Coronary artery (tissue), 2 donors: ENCODE data around the gene ZNF747.
A peak's percentile ranks its signal among the peaks of the same experiment; 100 is the strongest.
"Not testable (repeated sequence)": the region's sequence is repeated elsewhere in the genome, so short reads cannot be mapped to it uniquely, and the experiment has no call there.

Experiments
- DNase-seq: peaks from one replicate; pipeline ENCODE4 v3.0.0-alpha.2; 2017; ENCODE audit warnings: low spot score
- H3K27ac ChIP-seq, 2 donors: fragments of 200-600 bp; sonication (generic); one replicate each; pipeline ENCODE4 v1.5.1; 2016 to 2019
- H3K4me3 ChIP-seq: fragments of 200-600 bp; sonication (generic); 2 replicates; pipeline ENCODE4 v1.5.1; 2016; ENCODE audit warnings: mild to moderate bottlenecking, moderate library complexity
- TF ChIP-seq, protein P1 (sequence below): fragments of 200-600 bp; sonication (generic); IDR thresholded peaks from one replicate; pipeline ENCODE4 v1.5.1; 2019; ENCODE audit warnings: antibody characterized with exemption

ZNF747 gene

DNA sequence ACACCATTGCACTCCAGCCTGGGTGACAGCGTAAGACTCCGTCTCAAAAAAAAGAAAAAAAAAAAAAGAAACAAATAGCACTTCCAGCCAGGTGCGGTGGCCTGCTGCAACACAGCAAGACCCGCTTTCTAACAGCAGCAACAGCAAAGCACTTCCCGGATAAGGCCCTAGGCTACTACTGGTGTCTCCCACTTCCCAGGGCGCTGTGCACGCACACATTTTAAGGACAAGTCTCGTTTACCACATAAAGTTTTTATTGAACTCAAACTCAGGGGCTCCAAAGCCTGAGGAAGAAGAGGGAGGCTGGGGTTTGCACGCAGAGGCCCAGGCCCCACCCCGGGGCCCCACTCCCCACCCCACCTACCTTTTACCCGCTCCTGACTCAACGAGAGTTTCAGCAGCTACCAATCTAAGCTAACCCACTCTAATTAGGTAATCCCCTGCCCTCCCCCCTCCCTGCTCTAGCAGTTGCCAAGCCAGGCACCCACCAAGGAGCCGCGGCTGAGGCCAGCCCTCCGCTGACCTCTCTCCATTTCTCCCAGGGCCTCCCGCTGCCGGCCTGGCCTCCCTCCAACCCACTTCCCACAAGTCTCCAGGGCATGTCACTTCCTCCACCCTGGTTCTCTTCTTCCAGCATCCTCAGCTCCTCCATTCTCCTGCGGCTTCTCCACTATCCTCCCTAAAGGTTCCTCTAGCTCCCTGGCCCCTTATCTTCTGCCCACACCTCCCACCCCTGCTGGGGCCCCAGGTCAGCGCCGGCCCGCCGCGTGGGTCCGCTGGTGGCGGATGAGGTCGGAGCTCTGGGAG, 10.7 kb downstream of the ZNF747 start:
- TF ChIP-seq, protein P1, sequence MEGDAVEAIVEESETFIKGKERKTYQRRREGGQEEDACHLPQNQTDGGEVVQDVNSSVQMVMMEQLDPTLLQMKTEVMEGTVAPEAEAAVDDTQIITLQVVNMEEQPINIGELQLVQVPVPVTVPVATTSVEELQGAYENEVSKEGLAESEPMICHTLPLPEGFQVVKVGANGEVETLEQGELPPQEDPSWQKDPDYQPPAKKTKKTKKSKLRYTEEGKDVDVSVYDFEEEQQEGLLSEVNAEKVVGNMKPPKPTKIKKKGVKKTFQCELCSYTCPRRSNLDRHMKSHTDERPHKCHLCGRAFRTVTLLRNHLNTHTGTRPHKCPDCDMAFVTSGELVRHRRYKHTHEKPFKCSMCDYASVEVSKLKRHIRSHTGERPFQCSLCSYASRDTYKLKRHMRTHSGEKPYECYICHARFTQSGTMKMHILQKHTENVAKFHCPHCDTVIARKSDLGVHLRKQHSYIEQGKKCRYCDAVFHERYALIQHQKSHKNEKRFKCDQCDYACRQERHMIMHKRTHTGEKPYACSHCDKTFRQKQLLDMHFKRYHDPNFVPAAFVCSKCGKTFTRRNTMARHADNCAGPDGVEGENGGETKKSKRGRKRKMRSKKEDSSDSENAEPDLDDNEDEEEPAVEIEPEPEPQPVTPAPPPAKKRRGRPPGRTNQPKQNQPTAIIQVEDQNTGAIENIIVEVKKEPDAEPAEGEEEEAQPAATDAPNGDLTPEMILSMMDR, result no peak

DNA sequence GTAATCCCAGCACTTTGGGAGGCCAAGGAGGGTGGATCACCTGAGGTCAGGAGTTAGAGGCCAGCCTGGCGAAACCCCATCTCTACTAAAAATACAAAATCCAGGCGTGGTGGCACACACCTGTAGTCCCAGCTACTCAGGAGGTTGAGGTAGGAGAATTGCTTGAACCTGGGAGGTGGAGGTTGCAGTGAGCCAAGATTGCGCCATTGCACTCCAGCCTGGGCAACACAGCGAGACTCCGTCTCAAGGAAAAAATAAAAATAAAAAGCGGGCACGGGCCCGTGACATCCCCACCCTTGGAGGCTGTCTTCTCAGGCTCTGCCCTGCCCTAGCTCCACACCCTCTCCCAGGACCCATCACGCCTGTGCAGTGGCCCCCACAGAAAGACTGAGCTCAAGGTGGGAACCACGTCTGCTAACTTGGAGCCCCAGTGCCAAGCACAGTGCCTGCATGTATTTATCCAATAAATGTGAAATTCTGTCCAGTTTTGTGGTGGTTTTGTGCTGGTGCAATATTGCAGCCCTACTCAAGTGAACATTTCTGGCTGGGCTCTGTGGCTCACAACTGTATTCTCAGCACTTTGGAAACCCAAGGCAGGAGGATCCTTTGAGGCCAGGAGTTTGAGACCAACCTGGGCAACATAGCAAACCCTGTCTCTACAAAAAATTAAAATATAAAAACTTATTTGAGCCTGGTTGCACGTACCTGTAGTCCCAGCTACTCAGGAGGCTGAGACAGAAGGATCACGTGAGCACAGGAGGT, 11.8 kb downstream of the ZNF747 start:
- not testable (repeated sequence) for H3K27ac ChIP-seq, H3K4me3 ChIP-seq, DNase-seq

More for the DNA sequence above, 10.7 kb downstream of the ZNF747 start:
- Histone ChIP-seq H3K4me3 (no peak overlapping the region), H3K27ac (no peak overlapping the region)
- no peak for DNase-seq

DNA sequence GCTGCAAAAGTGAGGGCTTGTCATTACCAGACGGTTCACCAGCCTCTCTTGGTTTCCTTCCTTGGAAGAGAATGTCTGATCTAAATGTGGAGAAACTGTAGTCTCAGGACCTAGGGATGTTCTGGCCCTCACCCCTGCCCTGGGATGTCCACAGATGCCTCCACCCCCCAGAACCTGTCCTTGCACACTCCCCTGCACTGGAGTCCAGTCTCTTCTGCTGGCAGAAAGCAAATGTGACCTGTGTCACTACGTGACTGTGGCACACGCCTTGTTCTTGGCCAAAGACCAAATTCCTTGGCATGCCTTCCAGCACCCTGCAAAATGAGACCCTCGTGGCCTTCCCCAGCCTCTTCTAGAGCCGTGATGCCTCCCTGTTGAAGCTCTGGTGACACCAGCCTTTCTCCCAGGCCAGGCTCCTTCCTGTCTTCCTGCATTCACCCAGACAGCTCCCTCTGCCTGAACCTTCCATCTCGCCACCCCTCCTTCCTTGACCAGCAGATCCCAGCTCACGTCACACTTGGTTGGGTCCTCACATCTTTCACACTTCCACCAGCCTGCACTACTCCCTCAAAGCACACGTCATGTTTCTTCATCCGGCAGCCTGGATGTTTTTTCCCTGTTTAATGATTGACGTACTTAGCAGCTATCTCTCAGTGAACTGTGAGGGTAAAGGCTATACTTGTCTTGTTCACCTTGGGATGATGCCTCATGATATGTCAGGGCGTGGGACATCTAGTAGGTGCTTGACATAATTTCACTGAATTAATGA, 12.6 kb downstream of the ZNF747 start:
- H3K4me3 ChIP-seq, result no peak overlapping the region
- peak; percentile 63 for DNase-seq
- H3K27ac ChIP-seq, result no peak overlapping the region
- TF ChIP-seq, protein P1, result no peak

DNA sequence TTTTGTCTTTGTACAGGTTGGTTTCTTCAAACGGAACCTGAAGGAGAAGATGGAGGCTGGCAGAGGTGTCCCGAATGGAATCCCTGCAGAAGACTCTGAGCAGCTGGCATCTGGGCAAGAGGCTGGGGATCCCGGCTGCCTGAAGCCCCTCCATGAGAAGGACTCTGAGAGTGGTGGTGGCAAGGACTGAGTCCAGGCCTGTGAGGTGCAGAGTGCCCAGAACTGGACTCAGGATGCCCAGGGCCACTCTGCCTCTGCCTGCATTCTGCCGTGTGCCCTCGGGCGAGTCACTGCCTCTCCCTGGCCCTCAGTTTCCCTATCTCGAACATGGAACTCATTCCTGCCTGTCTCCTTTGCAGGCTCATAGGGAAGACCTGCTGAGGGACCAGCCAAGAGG, 13.2 kb downstream of the ZNF747 start:
- Histone ChIP-seq H3K27ac (no peak overlapping the region), H3K4me3 (no peak overlapping the region)
- TF ChIP-seq, protein P1, result no peak
- DNase-seq, result no peak

DNA sequence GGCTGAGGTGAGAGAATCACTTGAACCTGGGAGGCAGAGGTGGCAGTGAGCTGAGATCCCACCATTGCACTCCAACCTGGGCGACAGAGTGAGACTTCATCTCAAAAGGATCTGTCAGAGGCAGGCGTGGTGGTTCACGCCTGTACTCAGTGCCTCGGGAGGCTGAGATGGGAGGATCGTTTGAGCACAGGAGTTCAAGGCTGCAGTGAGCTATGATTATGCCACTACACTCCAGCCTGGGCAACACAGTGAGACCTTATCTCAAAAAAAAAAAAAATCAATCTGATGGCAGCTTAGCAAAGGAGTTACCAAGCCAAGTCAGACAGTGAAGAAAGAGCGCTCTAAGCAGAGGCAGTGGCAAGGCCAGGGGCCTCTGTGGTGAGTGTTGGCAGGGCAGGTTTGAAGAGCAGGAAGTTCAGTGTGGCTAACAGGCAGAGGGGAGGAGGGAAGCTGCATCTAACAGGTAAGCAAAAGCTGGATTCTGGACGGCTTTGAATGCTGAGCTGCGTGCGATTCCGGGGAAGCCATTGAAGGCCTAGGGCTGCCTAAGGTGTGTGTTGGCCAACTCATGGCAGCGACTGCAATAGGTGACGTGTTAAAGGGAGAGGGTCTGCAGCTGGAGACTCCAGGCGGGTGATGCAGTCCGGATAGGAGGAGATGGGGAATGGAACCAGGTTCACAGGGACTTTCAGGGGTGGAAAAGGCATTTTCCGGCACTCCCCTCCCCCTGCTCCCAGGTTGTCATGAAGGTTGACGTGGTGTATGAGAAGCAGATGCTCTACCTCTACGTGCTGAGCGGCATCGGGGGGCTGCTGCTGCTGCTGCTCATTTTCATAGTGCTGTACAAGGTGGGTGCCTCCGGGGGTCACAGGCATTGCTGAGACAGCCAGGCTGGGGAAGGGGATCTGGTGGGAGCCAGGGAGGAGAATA, 15.3 kb downstream of the ZNF747 start:
- TF ChIP-seq, protein P1, result no peak
- Histone ChIP-seq H3K27ac (no peak overlapping the region), H3K4me3 (no peak overlapping the region)
- peak; percentile 56 for DNase-seq

DNA sequence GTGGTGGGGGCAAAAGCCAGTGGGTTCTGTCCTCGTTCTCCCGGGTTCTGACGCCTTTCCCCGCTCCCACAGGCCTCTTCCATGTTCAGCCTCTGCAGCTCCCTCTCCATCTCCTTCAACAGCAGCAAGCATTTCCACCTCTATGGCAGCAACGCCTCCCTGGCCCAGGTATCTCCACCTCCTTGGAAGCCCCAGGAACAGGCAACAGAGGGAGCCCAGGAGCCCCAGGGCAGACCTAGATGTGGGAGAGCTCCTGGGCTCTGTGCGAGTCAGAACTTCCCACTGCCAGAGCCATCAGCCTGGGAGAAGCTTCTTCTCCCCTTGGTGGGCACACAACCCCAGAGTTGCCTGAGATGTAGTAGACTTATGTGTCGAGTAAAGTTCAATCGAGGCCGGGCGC, 16.1 kb downstream of the ZNF747 start:
- TF ChIP-seq, protein P1, result no peak
- Histone ChIP-seq H3K4me3 (no peak overlapping the region), H3K27ac (no peak overlapping the region)
- peak; percentile 67 for DNase-seq
